Heart left ventricle (tissue), 13 donors: ENCODE results near the gene PLXNC1.

Experiments
- POLR2A ChIP-seq, 2 donors: fragments of 450-650 bp; IDR thresholded peaks; one replicate each; pipeline ENCODE4 v1.6.1; 2017; ENCODE audit warnings: antibody characterized with exemption in 2 of 2, mild to moderate bottlenecking in 2 of 2, moderate library complexity in 2 of 2
- TF ChIP-seq, protein P1 (sequence below), 12 donors: fragments of 200-600 bp; sonication (generic) in 4 of 12; IDR thresholded peaks; one replicate each; pipeline versions ENCODE4 v1.5.0 to v1.8.0; 2018 to 2022; ENCODE audit warnings: antibody characterized with exemption in 12 of 12, mild to moderate bottlenecking in 5 of 12
- donor health status: ischemic (EF 13 %, LVEDD 7.1; RV severe dilation, severe dysfunction).
- donor health status: DM: no; HTN: yes; CAD: no.
- donor health status: DM: no; HTN: no; CAD: no.
- donor health status: ischemic (EF 25% LVEDD 6.9; RV normal size, moderate dysfunction).
- donor health status: ischemic (EF 25% LVEDD 5.7; RV mildly dilated, moderate dysfunction).
- donor health status: ischemic (EF 35%, LVEDD 5.7; RV mildly dilated, moderate dysfunction).
- donor health status: nonischemic (EF 11% LVEDD 7.7; RV severe dilation, severe dysfunction).
- donor health status: DM: yes; HTN: yes; CAD: no.
- donor health status: PGD.
- donor health status: ischemic (EF 29% LVEDD 5.4; RV normal size, mild dysfunction).
- donor health status: nonischemic (EF 23%, LVEDD 6.1; RV moderate dilation, normal function).

DNA sequence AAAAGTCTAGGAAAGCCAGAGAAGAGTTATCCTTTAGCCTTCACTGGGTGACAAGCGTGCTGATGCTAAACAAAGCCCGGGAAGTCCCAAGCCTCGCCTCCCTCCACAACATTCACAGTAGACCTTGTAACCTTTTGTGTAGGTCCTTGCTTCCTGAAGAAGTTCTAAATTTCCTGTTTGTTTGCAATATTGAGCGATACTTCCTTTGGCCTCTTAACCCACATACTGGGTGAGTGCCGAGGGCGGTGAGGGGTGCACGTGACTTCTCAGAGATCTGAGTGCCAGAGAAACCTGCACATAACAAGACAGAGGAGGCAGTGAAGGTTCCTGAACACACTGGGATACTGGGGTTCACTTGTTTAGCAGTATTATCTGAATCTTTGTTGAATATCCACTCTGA lies 134.3 kb downstream of the PLXNC1 start:
- TF ChIP-seq, protein P1, sequence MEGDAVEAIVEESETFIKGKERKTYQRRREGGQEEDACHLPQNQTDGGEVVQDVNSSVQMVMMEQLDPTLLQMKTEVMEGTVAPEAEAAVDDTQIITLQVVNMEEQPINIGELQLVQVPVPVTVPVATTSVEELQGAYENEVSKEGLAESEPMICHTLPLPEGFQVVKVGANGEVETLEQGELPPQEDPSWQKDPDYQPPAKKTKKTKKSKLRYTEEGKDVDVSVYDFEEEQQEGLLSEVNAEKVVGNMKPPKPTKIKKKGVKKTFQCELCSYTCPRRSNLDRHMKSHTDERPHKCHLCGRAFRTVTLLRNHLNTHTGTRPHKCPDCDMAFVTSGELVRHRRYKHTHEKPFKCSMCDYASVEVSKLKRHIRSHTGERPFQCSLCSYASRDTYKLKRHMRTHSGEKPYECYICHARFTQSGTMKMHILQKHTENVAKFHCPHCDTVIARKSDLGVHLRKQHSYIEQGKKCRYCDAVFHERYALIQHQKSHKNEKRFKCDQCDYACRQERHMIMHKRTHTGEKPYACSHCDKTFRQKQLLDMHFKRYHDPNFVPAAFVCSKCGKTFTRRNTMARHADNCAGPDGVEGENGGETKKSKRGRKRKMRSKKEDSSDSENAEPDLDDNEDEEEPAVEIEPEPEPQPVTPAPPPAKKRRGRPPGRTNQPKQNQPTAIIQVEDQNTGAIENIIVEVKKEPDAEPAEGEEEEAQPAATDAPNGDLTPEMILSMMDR (IDR thresholded peaks at IDR 0.05) = no peak
- no peak for TF ChIP-seq POLR2A (IDR thresholded peaks at IDR 0.05)
